ENCODE measurements around the gene VPS16.

The VPS16 gene

GRCh38 chr20:2865101-2865500 lies 24.6 kb downstream of the VPS16 start:
- Histone ChIP-seq H3K4me3 (ENCODE audit: low read depth, low read length) (no peak overlapping the region), H3K4me1 (ENCODE audit: control insufficient read depth, insufficient read depth, low read length) (no peaks in the 10 kb centered on the region), H3K27me3 (ENCODE audit: control insufficient read depth, insufficient read depth, low read length) (no peaks in the 10 kb centered on the region), H3K9me3 (ENCODE audit: control insufficient read depth, insufficient read depth, low read length) (no peaks in the 10 kb centered on the region), H3K9ac (ENCODE audit: low read depth, low read length) (no peak overlapping the region), H3K36me3 (ENCODE audit: control insufficient read depth, insufficient read depth, low read length) (peaks cover 9% of the 10 kb centered on the region)

GRCh38 chr20:2865630-2866029 lies 25.1 kb downstream of the VPS16 start:
- peaks cover 9% of the 10 kb centered on the region for H3K36me3 ChIP-seq (ENCODE audit: control insufficient read depth, insufficient read depth, low read length)
- no peak overlapping the region for H3K4me3 ChIP-seq (ENCODE audit: low read depth, low read length)
- H3K9me3 ChIP-seq (ENCODE audit: control insufficient read depth, insufficient read depth, low read length): no peaks in the 10 kb centered on the region
- H3K4me1 ChIP-seq (ENCODE audit: control insufficient read depth, insufficient read depth, low read length): no peaks in the 10 kb centered on the region
- peaks cover 3% of the 10 kb centered on the region for H3K27me3 ChIP-seq (ENCODE audit: control insufficient read depth, insufficient read depth, low read length)
- no peak overlapping the region for H3K9ac ChIP-seq (ENCODE audit: low read depth, low read length)

DNA sequence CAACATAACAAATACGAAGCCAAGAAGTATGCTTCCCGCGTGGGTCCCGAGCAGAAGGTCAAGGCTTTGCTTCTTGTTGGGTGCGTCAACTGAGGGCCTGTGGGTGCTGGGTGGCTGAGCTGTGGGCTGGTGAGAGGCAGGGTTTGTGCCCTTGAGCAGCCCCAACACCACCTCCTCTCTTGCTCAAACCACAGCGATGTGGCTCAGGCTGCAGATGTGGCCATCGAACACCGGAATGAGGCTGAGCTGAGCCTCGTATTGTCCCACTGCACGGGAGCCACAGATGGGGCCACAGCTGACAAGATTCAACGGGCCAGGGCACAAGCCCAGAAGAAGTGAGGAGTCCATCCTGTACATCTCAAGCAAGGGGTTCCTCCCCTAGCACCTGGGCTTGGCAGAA lies 25.7 kb downstream of the VPS16 start:
- H3K4me1 ChIP-seq (ENCODE audit: control insufficient read depth, insufficient read depth, low read length): no peaks in the 10 kb centered on the region
- peaks cover 6% of the 10 kb centered on the region for H3K36me3 ChIP-seq (ENCODE audit: control insufficient read depth, insufficient read depth, low read length)
- H3K4me3 ChIP-seq (ENCODE audit: low read depth, low read length): no peak overlapping the region
- no peaks in the 10 kb centered on the region for H3K9me3 ChIP-seq (ENCODE audit: control insufficient read depth, insufficient read depth, low read length)
- H3K27me3 ChIP-seq (ENCODE audit: control insufficient read depth, insufficient read depth, low read length): peaks cover 9% of the 10 kb centered on the region
- H3K9ac ChIP-seq (ENCODE audit: low read depth, low read length): no peak overlapping the region

GRCh38 chr20:2867081-2867864 lies 26.7 kb downstream of the VPS16 start:
- Histone ChIP-seq H3K9me3 (ENCODE audit: control insufficient read depth, insufficient read depth, low read length) (no peaks in the 10 kb centered on the region), H3K36me3 (ENCODE audit: control insufficient read depth, insufficient read depth, low read length) (peaks cover 6% of the 10 kb centered on the region), H3K4me3 (ENCODE audit: low read depth, low read length) (no peak overlapping the region), H3K9ac (ENCODE audit: low read depth, low read length) (no peak overlapping the region), H3K4me1 (ENCODE audit: control insufficient read depth, insufficient read depth, low read length) (no peaks in the 10 kb centered on the region), H3K27me3 (ENCODE audit: control insufficient read depth, insufficient read depth, low read length) (peaks cover 17% of the 10 kb centered on the region)

DNA sequence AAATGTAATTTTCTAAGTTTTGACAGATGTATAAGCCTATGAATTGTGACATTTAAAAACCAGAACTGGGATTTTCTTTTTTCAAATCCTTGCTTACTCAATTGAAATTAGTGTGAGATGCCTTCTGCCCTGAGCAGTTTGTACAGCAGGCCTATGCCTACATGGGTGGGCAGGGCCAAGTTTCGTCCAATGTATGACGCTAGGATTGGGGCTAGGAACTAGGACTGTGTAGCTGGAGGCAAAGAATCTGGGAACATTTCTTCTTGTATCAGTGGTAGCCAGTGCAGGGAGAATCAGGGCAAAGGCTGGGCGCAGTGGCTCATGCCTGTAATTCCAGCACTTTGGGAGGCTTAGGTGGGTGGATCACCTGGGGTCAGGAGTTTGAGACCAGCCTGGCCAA lies 28.8 kb downstream of the VPS16 start:
- H3K36me3 ChIP-seq (ENCODE audit: control insufficient read depth, insufficient read depth, low read length): peaks cover 5% of the 10 kb centered on the region
- no peak overlapping the region for H3K9ac ChIP-seq (ENCODE audit: low read depth, low read length)
- no peaks in the 10 kb centered on the region for H3K9me3 ChIP-seq (ENCODE audit: control insufficient read depth, insufficient read depth, low read length)
- H3K4me3 ChIP-seq (ENCODE audit: low read depth, low read length): no peak overlapping the region
- H3K4me1 ChIP-seq (ENCODE audit: control insufficient read depth, insufficient read depth, low read length): no peaks in the 10 kb centered on the region
- H3K27me3 ChIP-seq (ENCODE audit: control insufficient read depth, insufficient read depth, low read length): peaks cover 20% of the 10 kb centered on the region

GRCh38 chr20:2871111-2871465 lies 30.5 kb downstream of the VPS16 start:
- Histone ChIP-seq H3K27me3 (ENCODE audit: control insufficient read depth, insufficient read depth, low read length) (peaks cover 20% of the 10 kb centered on the region), H3K4me3 (ENCODE audit: low read depth, low read length) (peak overlapping the region; percentile 11), H3K4me1 (ENCODE audit: control insufficient read depth, insufficient read depth, low read length) (peaks cover 4% of the 10 kb centered on the region), H3K9me3 (ENCODE audit: control insufficient read depth, insufficient read depth, low read length) (no peaks in the 10 kb centered on the region), H3K9ac (ENCODE audit: low read depth, low read length) (no peak overlapping the region), H3K36me3 (ENCODE audit: control insufficient read depth, insufficient read depth, low read length) (no peaks in the 10 kb centered on the region)

DNA sequence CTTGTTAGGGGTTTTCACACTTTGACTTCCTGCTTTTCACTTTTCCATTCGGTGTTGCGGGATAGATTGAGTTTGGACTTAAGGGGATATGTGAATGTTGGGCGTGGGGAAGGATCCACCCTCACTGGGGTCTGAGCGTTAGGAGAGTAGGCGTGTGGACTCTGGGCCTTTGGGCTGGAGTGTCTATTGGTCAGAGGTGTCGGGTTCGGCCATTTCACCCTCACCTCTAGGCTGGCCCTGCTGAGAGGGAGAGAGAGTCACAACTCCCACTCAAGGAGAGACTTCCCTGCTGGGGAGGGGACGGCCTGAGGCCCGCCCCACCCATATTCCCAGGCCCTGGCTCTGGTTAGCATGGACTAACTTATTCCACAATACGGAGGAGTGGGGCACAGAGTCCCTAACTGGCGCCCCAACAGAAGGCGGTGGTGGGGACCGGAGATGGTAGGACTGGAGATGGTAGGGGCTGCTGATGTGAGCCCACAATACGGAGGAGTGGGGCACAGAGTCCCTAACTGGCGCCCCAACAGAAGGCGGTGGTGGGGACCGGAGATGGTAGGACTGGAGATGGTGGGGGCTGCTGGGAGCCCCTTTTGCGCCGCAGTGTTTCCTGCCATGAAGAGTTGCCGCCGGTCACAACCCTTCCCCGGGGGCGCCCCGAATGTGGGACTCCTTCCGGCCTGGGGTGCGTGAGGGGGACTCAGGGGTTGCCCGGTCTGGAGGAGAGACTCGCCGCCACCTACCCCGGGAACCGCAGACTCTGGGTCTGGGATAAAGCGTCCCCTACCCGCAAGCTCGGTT lies 31.3 kb downstream of the VPS16 start:
- H3K27me3 ChIP-seq (ENCODE audit: control insufficient read depth, insufficient read depth, low read length): peaks cover 20% of the 10 kb centered on the region
- peak overlapping the region; percentile 89 for H3K4me3 ChIP-seq (ENCODE audit: low read depth, low read length)
- peak overlapping the region; percentile 74 for H3K9ac ChIP-seq (ENCODE audit: low read depth, low read length)
- H3K9me3 ChIP-seq (ENCODE audit: control insufficient read depth, insufficient read depth, low read length): no peaks in the 10 kb centered on the region
- no peaks in the 10 kb centered on the region for H3K36me3 ChIP-seq (ENCODE audit: control insufficient read depth, insufficient read depth, low read length)
- peaks cover 4% of the 10 kb centered on the region for H3K4me1 ChIP-seq (ENCODE audit: control insufficient read depth, insufficient read depth, low read length)

GRCh38 chr20:2872459-2873009 lies 32.0 kb downstream of the VPS16 start:
- Histone ChIP-seq H3K27me3 (ENCODE audit: control insufficient read depth, insufficient read depth, low read length) (peaks cover 20% of the 10 kb centered on the region), H3K9me3 (ENCODE audit: control insufficient read depth, insufficient read depth, low read length) (no peaks in the 10 kb centered on the region), H3K9ac (ENCODE audit: low read depth, low read length) (peak overlapping the region; percentile 74), H3K4me1 (ENCODE audit: control insufficient read depth, insufficient read depth, low read length) (peaks cover 4% of the 10 kb centered on the region), H3K4me3 (ENCODE audit: low read depth, low read length) (peak overlapping the region; percentile 89), H3K36me3 (ENCODE audit: control insufficient read depth, insufficient read depth, low read length) (no peaks in the 10 kb centered on the region)

DNA sequence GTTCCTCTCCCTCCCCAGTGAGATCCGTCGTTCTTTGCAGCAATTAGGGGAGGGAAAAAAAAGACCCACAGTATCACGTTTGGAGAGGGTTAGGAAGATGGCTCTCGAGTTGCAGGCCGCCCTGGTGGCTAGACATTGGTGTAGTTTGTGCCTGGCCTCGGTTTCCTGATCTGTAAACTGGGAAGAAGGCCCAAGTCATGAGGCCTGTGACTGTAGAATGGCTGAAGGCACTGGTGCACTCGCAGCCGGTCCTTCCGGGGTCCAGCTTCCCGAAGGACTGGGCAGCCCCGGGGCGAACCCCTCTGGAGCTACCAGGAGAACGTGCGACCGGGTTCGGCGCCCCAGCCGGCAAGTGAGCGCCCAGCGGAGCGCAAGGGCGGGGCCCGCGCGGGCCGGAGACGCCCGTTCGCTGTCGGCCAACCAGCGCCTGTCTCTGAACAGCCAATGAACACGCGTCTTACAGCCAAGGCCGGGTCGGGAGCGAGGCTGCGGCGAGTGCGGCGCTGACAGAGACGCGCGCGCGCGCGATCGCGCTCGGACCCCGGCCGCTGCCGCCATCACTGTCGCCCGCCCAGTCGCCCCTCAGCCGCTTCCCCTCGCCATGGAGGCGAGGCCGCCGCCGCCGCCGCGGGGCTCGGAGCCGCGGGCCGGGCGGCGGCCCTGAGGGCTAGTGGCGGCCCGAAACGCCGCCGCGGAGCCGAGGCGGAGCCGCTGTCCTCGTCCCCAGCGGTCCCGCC lies 32.6 kb downstream of the VPS16 start, which contains the start of gene PTPRA:
Gene PTPRA (plus strand): TSS at position 472 of the 737 bp plus-strand sequence. CDS start 90,797 bp downstream, outside the sequence.
- H3K4me3 ChIP-seq (ENCODE audit: low read depth, low read length): peak within 1 kb of the TSS; percentile 89
- H3K27me3 ChIP-seq (ENCODE audit: control insufficient read depth, insufficient read depth, low read length): peaks cover 20% of the 10 kb centered on the region
- H3K9me3 ChIP-seq (ENCODE audit: control insufficient read depth, insufficient read depth, low read length): no peaks in the 10 kb centered on the region

DNA sequence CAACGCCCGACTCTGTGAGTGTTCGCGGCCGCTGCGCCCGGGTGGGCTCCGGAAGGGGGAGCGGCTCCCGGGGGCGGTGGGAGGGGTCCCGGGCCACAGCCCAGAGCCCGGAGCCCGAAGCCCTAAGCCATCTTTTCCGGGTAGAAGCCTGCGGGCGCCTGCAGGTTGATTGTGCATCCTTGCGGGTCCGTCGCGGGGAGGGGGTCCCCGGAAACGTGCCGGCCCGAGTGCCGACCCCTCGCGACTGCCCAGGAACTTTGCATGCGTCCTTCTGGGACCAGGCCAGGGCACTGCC lies 33.1 kb downstream of the VPS16 start:
- Histone ChIP-seq H3K36me3 (ENCODE audit: control insufficient read depth, insufficient read depth, low read length) (no peaks in the 10 kb centered on the region), H3K4me3 (ENCODE audit: low read depth, low read length) (peak overlapping the region; percentile 83), H3K4me1 (ENCODE audit: control insufficient read depth, insufficient read depth, low read length) (peaks cover 4% of the 10 kb centered on the region), H3K27me3 (ENCODE audit: control insufficient read depth, insufficient read depth, low read length) (peaks cover 20% of the 10 kb centered on the region), H3K9me3 (ENCODE audit: control insufficient read depth, insufficient read depth, low read length) (no peaks in the 10 kb centered on the region), H3K9ac (ENCODE audit: low read depth, low read length) (peak overlapping the region; percentile 76)

More for the DNA sequence above, 32.6 kb downstream of the VPS16 start, which contains the start of gene PTPRA:
- Histone ChIP-seq H3K36me3 (ENCODE audit: control insufficient read depth, insufficient read depth, low read length) (no peaks in the 10 kb centered on the region), H3K4me1 (ENCODE audit: control insufficient read depth, insufficient read depth, low read length) (peaks cover 4% of the 10 kb centered on the region), H3K9ac (ENCODE audit: low read depth, low read length) (peak within 1 kb of the TSS; percentile 76)

GRCh38 chr20:2874456-2874855 lies 33.9 kb downstream of the VPS16 start:
- Histone ChIP-seq H3K27me3 (ENCODE audit: control insufficient read depth, insufficient read depth, low read length) (peaks cover 20% of the 10 kb centered on the region), H3K4me3 (ENCODE audit: low read depth, low read length) (peak overlapping the region; percentile 83), H3K4me1 (ENCODE audit: control insufficient read depth, insufficient read depth, low read length) (peaks cover 4% of the 10 kb centered on the region), H3K36me3 (ENCODE audit: control insufficient read depth, insufficient read depth, low read length) (no peaks in the 10 kb centered on the region), H3K9ac (ENCODE audit: low read depth, low read length) (no peak overlapping the region), H3K9me3 (ENCODE audit: control insufficient read depth, insufficient read depth, low read length) (no peaks in the 10 kb centered on the region)
